ENCODE data around the gene CIAO3. TPM values are rescaled to one million over a fixed set of nuclear protein-coding genes. Genes with fewer than 3 reads are reported as not detected.

CIAO3 gene
- total RNA-seq, 2 donors from 2014 or later: 25.4 to 26.4 TPM

GRCh38 chr16:770411-770810, 29.6 kb upstream of the CIAO3 start:
- Histone ChIP-seq H3K4me1 (no peaks in the 10 kb centered on the region), H3K27me3 (no peaks in the 10 kb centered on the region), H3K4me3 (no peak overlapping the region), H3K36me3 (replicated peaks in 1 of 2; ENCODE audit: insufficient read depth in 1 of 2, low read depth in 2 of 2) (no peaks in the 10 kb centered on the region), H3K27ac (no peak overlapping the region), H3K9me3 (no peaks in the 10 kb centered on the region)
- 50 to 60% methylated on average over 2 of the region's 13 CpGs for WGBS, 2 donors
- ATAC-seq (no peak), DNase-seq (no peak)
- TF ChIP-seq CTCF (IDR thresholded peaks at IDR 0.05) (no peak), POLR2A (IDR thresholded peaks at IDR 0.05) (no peak)
- intact Hi-C loops (cut with DNase I): no loop called here

GRCh38 chr16:769934-770333, 29.1 kb upstream of the CIAO3 start:
- no peaks in the 10 kb centered on the region for H3K4me1 ChIP-seq
- H3K9me3 ChIP-seq: no peaks in the 10 kb centered on the region
- DNase-seq (no peak), ATAC-seq (no peak)
- H3K27me3 ChIP-seq: no peaks in the 10 kb centered on the region
- H3K27ac ChIP-seq: no peak overlapping the region
- H3K4me3 ChIP-seq: no peak overlapping the region
- intact Hi-C loops (cut with DNase I): no loop called here
- TF ChIP-seq CTCF (IDR thresholded peaks at IDR 0.05) (no peak), POLR2A (IDR thresholded peaks at IDR 0.05) (no peak)
- 65% methylated on average over 18 of the region's 19 CpGs; no CpG with 5 or more reads in 1 of the 2 donors for WGBS, 2 donors
- H3K36me3 ChIP-seq (replicated peaks in 1 of 2; ENCODE audit: insufficient read depth in 1 of 2, low read depth in 2 of 2): no peaks in the 10 kb centered on the region

GRCh38 chr16:769184-769784, 28.5 kb upstream of the CIAO3 start:
- Histone ChIP-seq H3K4me1 (no peaks in the 10 kb centered on the region), H3K36me3 (replicated peaks in 1 of 2; ENCODE audit: insufficient read depth in 1 of 2, low read depth in 2 of 2) (no peaks in the 10 kb centered on the region), H3K27me3 (no peaks in the 10 kb centered on the region), H3K27ac (no peak overlapping the region), H3K4me3 (no peak overlapping the region), H3K9me3 (no peaks in the 10 kb centered on the region)
- no peak for DNase-seq
- no peak for ATAC-seq
- TF ChIP-seq CTCF (IDR thresholded peaks at IDR 0.05) (no peak), POLR2A (IDR thresholded peaks at IDR 0.05) (no peak)
- intact Hi-C loops (cut with DNase I): no loop called here
- WGBS, 2 donors: 73 to 90% methylated on average over 2 to 12 of the region's 20 CpGs

- no peaks in the 10 kb centered on the region for H3K4me1 ChIP-seq
- no peak overlapping the region for H3K27ac ChIP-seq
- H3K4me3 ChIP-seq: no peak overlapping the region
- H3K27me3 ChIP-seq: no peaks in the 10 kb centered on the region
- 64 to 87% methylated on average over 6 to 12 of the region's 21 CpGs for WGBS, 2 donors
- TF ChIP-seq CTCF (IDR thresholded peaks at IDR 0.05) (no peak), POLR2A (IDR thresholded peaks at IDR 0.05) (no peak)
- no peak for DNase-seq
- ATAC-seq: no peak
- no peaks in the 10 kb centered on the region for H3K36me3 ChIP-seq (replicated peaks in 1 of 2; ENCODE audit: insufficient read depth in 1 of 2, low read depth in 2 of 2)
- intact Hi-C loops (cut with DNase I): no loop called here
- no peaks in the 10 kb centered on the region for H3K9me3 ChIP-seq
Observed at GRCh38 chr16:768428-768827, 27.6 kb upstream of the CIAO3 start.

- Histone ChIP-seq H3K9me3 (no peaks in the 10 kb centered on the region), H3K4me3 (no peak overlapping the region), H3K36me3 (replicated peaks in 1 of 2; ENCODE audit: insufficient read depth in 1 of 2, low read depth in 2 of 2) (no peaks in the 10 kb centered on the region), H3K27me3 (no peaks in the 10 kb centered on the region), H3K4me1 (no peaks in the 10 kb centered on the region), H3K27ac (no peak overlapping the region)
- DNase-seq (no peak), ATAC-seq (no peak)
- 41 to 45% methylated on average over 12 to 15 of the region's 38 CpGs for WGBS, 2 donors
- TF ChIP-seq POLR2A (IDR thresholded peaks at IDR 0.05) (no peak), CTCF (IDR thresholded peaks at IDR 0.05) (no peak)
- intact Hi-C loops (cut with DNase I): no loop called here
Observed at GRCh38 chr16:767743-768235, 27.0 kb upstream of the CIAO3 start.
